ENCODE measurements around the gene SIX1. TPM values are rescaled to one million over a fixed set of nuclear protein-coding genes. Genes with fewer than 3 reads are reported as not detected.

Gene SIX1
- total and polyA plus RNA-seq, 2 of the 13 experiments (the other 11 are each of a cell fraction or from before 2014, with no cell fraction given) = 1.7 to 6.5 TPM

- TF ChIP-seq FUBP1 (CRISPR knock-in tag; IDR thresholded peaks at IDR 0.05; ENCODE audit: borderline replicate concordance) (no peak), PRPF4 (IDR thresholded peaks at IDR 0.05; ENCODE audit: low read depth, low read length, poor library complexity, severe bottlenecking) (no peak), KAT2B (IDR thresholded peaks at IDR 0.05; ENCODE audit: borderline replicate concordance, low read depth, low read length) (no peak), NCOR1 (IDR thresholded peaks at IDR 0.05; ENCODE audit: borderline replicate concordance, low read length) (0 out of 2 replicates have a peak, but pooled peaks have one; percentile 48), CHCHD3 (CRISPR knock-in tag; IDR thresholded peaks at IDR 0.05) (no peak), ZGPAT (CRISPR knock-in tag; IDR thresholded peaks at IDR 0.05) (peak; percentile 26; the same call in 1 of the 2 replicates), ZNF773 (CRISPR knock-in tag; IDR thresholded peaks at IDR 0.05; ENCODE audit: borderline replicate concordance) (no peak), CSRNP2 (CRISPR knock-in tag; conservative IDR thresholded peaks at IDR 0.05; ENCODE audit: low read depth) (no peak), ZNF33B (CRISPR knock-in tag; IDR thresholded peaks at IDR 0.05) (no peak), ZNF792 (CRISPR knock-in tag; IDR thresholded peaks at IDR 0.05) (0 out of 2 replicates have a peak, but pooled peaks have one; percentile 42), ATF6 (CRISPR knock-in tag; conservative IDR thresholded peaks at IDR 0.05) (no peak), IKZF4 (CRISPR knock-in tag; IDR thresholded peaks at IDR 0.05; ENCODE audit: borderline replicate concordance, low read depth, not compliant biosample characterization) (no peak), PAXIP1 (CRISPR knock-in tag; conservative IDR thresholded peaks at IDR 0.05) (peak; percentile 79), LCORL (IDR thresholded peaks at IDR 0.05) (no peak), LCORL (CRISPR knock-in tag; IDR thresholded peaks at IDR 0.05) (peak; percentile 56; the same call in 1 of the 2 replicates), CTCF (CRISPR knock-in tag; IDR thresholded peaks at IDR 0.05) (0 out of 2 replicates have a peak, but pooled peaks have one; percentile 9), CREB1 (IDR thresholded peaks at IDR 0.05) (no peak), CREB1 (CRISPR knock-in tag; IDR thresholded peaks at IDR 0.05) (peak; percentile 31; the same call in 1 of the 2 replicates)
Measured at GRCh38 chr14:60665177-60665550, 15.9 kb upstream of the SIX1 start (continued).
